ENCODE data around the gene CCNY. TPM values are rescaled to one million over a fixed set of nuclear protein-coding genes. Genes with fewer than 3 reads are reported as not detected.

Gene CCNY
- total RNA-seq, 2 experiments from 2014 or later: 64.9 to 66.9 TPM

GRCh38 chr10:35595106-35595505 lies 258.8 kb downstream of the CCNY start:
- POLR2A ChIA-PET: no interaction called here
- peaks cover 23% of the 10 kb centered on the region for H3K27me3 Mint-ChIP-seq
- H3K27me3 ChIP-seq (ENCODE audit: control insufficient read depth in 1 of 2, insufficient read depth in 2 of 2, low read length in 2 of 2): no peaks in the 10 kb centered on the region

GRCh38 chr10:35598379-35598778 lies 262.1 kb downstream of the CCNY start:
- ChIA-PET POLR2A (no interaction called here), CTCF (no interaction called here)
- Mint-ChIP-seq H3K36me3 (ENCODE audit: low read depth) (no peaks in the 10 kb centered on the region), H3K4me1 (ENCODE audit: low read depth) (no peaks in the 10 kb centered on the region), H3K4me3 (no peak overlapping the region), H3K9me3 (peaks cover 5% of the 10 kb centered on the region), H3K27me3 (peaks cover 40% of the 10 kb centered on the region), H3K27ac (no peak overlapping the region)
- Histone ChIP-seq H3K4me3 (ENCODE audit: low read length) (no peak overlapping the region), H3K27ac (ENCODE audit: low read depth in 1 of 2, low read length in 2 of 2) (no peak overlapping the region), H3K27me3 (ENCODE audit: control insufficient read depth in 1 of 2, insufficient read depth in 2 of 2, low read length in 2 of 2) (peaks cover under 1 to 4% of the 10 kb centered on the region in 2 experiments), H3K4me1 (ENCODE audit: insufficient read depth, low read length) (no peaks in the 10 kb centered on the region), H3K36me3 (ENCODE audit: insufficient read depth, low read length) (no peaks in the 10 kb centered on the region), H3K9me3 (ENCODE audit: control insufficient read depth in 1 of 2, insufficient read depth in 1 of 2, low read length in 2 of 2) (peaks cover 0 to 16% of the 10 kb centered on the region in 2 experiments)
- no peak for ATAC-seq (ENCODE audit: poor library complexity)
- TF ChIP-seq CTCF (IDR thresholded peaks at IDR 0.05): no peak
- intact Hi-C loops (cut with DNase I, micrococcal nuclease): no loop called here
- DNase-seq: no peak

More at GRCh38 chr10:35595106-35595505, 258.8 kb downstream of the CCNY start:
- Histone ChIP-seq H3K4me1 (ENCODE audit: insufficient read depth, low read length) (no peaks in the 10 kb centered on the region), H3K27ac (ENCODE audit: low read depth in 1 of 2, low read length in 2 of 2) (no peak overlapping the region), H3K4me3 (ENCODE audit: low read length) (no peak overlapping the region), H3K36me3 (ENCODE audit: insufficient read depth, low read length) (no peaks in the 10 kb centered on the region), H3K9me3 (ENCODE audit: control insufficient read depth in 1 of 2, insufficient read depth in 1 of 2, low read length in 2 of 2) (peaks cover 5 to 12% of the 10 kb centered on the region in 2 experiments)
- no peak overlapping the region for H3K27ac Mint-ChIP-seq
- no peaks in the 10 kb centered on the region for H3K36me3 Mint-ChIP-seq (ENCODE audit: low read depth)
- H3K4me1 Mint-ChIP-seq (ENCODE audit: low read depth): no peaks in the 10 kb centered on the region
- ATAC-seq (ENCODE audit: poor library complexity) (no peak), DNase-seq (no peak)
- no peak for TF ChIP-seq CTCF (IDR thresholded peaks at IDR 0.05)
- H3K4me3 Mint-ChIP-seq: no peak overlapping the region
- H3K9me3 Mint-ChIP-seq: peaks cover 4% of the 10 kb centered on the region
- CTCF ChIA-PET: no interaction called here
- intact Hi-C loops (cut with DNase I, micrococcal nuclease): no loop called here

GRCh38 chr10:35600193-35600592 lies 263.9 kb downstream of the CCNY start:
- Histone ChIP-seq H3K27ac (ENCODE audit: low read depth in 1 of 2, low read length in 2 of 2) (no peak overlapping the region), H3K36me3 (ENCODE audit: insufficient read depth, low read length) (no peaks in the 10 kb centered on the region), H3K27me3 (ENCODE audit: control insufficient read depth in 1 of 2, insufficient read depth in 2 of 2, low read length in 2 of 2) (peaks cover 8 to 13% of the 10 kb centered on the region in 2 experiments), H3K4me3 (ENCODE audit: low read length) (no peak overlapping the region), H3K9me3 (ENCODE audit: control insufficient read depth in 1 of 2, insufficient read depth in 1 of 2, low read length in 2 of 2) (peaks cover 0 to 8% of the 10 kb centered on the region in 2 experiments), H3K4me1 (ENCODE audit: insufficient read depth, low read length) (no peaks in the 10 kb centered on the region)
- no peak overlapping the region for H3K4me3 Mint-ChIP-seq
- ATAC-seq (ENCODE audit: poor library complexity): no peak
- no peak overlapping the region for H3K27ac Mint-ChIP-seq
- CTCF ChIA-PET: no interaction called here
- DNase-seq: no peak
- TF ChIP-seq CTCF (IDR thresholded peaks at IDR 0.05): no peak
- H3K9me3 Mint-ChIP-seq: peaks cover 5% of the 10 kb centered on the region
- intact Hi-C loops (cut with DNase I, micrococcal nuclease): no loop called here
- POLR2A ChIA-PET: no interaction called here
- no peaks in the 10 kb centered on the region for H3K36me3 Mint-ChIP-seq (ENCODE audit: low read depth)
- no peaks in the 10 kb centered on the region for H3K4me1 Mint-ChIP-seq (ENCODE audit: low read depth)
- H3K27me3 Mint-ChIP-seq: peaks cover 57% of the 10 kb centered on the region
